CD4-positive, alpha-beta T cell (primary cell): ENCODE data around the gene KCND2. TPM values are rescaled to one million over a fixed set of nuclear protein-coding genes. Genes with fewer than 3 reads are reported as not detected.

Source experiments
- ATAC-seq: fragments of 200-7000 bp; cut with Tn5 transposase; one replicate; pipeline ENCODE4 v1.10.0; 2022; ENCODE audit warnings: mild to moderate bottlenecking; ENCODE audit not compliant: poor library complexity
- CTCF ChIA-PET: fragments of 350-600 bp; sonication (Branson Sonifier 250); formaldehyde crosslinking; loops from one replicate; lab custom pipeline; 2021; ENCODE audit warnings: antibody characterized with exemption, inconsistent platforms; lab: Charles Lee
- POLR2A ChIA-PET: fragments of 350-600 bp; sonication (Branson Sonifier 250); formaldehyde crosslinking; loops from one replicate; lab custom pipeline; 2021; ENCODE audit warnings: antibody characterized with exemption, inconsistent platforms; lab: Charles Lee
- DNase-seq, 14 experiments: peaks; one replicate each; pipeline ENCODE4 v3.0.0-alpha.2; 2013 to 2020; ENCODE audit warnings: mixed read lengths in 2 of 14
- H3K27ac ChIP-seq, 2 donors: one replicate each; pipeline versions ENCODE4 v1.5.1 to v1.7.0; 2013; ENCODE audit warnings: low read length in 2 of 2, low read depth in 1 of 2, mild to moderate bottlenecking in 1 of 2
- H3K27me3 ChIP-seq, 2 experiments: 1 replicate in 1 of 2; 2 replicates in 1 of 2; pipeline versions ENCODE4 v1.6.1 to v1.7.0; 2013; ENCODE audit warnings: low read length in 2 of 2, control low read depth in 1 of 2, mild to moderate bottlenecking in 1 of 2, moderate library complexity in 1 of 2; ENCODE audit not compliant: insufficient read depth in 2 of 2, control insufficient read depth in 1 of 2
- H3K36me3 ChIP-seq: one replicate; pipeline ENCODE4 v1.6.1; 2013; ENCODE audit warnings: low read length, control low read depth; ENCODE audit not compliant: insufficient read depth
- H3K4me1 ChIP-seq: one replicate; pipeline ENCODE4 v1.6.1; 2013; ENCODE audit warnings: low read length, control low read depth; ENCODE audit not compliant: insufficient read depth
- H3K4me3 ChIP-seq: one replicate; pipeline ENCODE4 v1.5.1; 2013; ENCODE audit warnings: mild to moderate bottlenecking, low read length, moderate library complexity
- H3K9me3 ChIP-seq, 2 experiments: 1 replicate in 1 of 2; 2 replicates in 1 of 2; pipeline versions ENCODE4 v1.6.1 to v1.7.0; 2013; ENCODE audit warnings: low read length in 2 of 2, mild to moderate bottlenecking in 2 of 2, control low read depth in 1 of 2, moderate library complexity in 1 of 2; ENCODE audit not compliant: control insufficient read depth in 1 of 2, insufficient read depth in 1 of 2
- H3K27ac Mint-ChIP-seq: one replicate; pipeline ENCODE4 v1.8.0; 2020; ENCODE audit warnings: mixed read lengths
- H3K27me3 Mint-ChIP-seq: one replicate; pipeline ENCODE4 v1.8.0; 2021; ENCODE audit warnings: mixed read lengths
- H3K36me3 Mint-ChIP-seq: one replicate; pipeline ENCODE4 v1.8.0; 2021; ENCODE audit warnings: low read depth, mixed read lengths
- H3K4me1 Mint-ChIP-seq: one replicate; pipeline ENCODE4 v1.8.0; 2021; ENCODE audit warnings: low read depth, mixed read lengths
- H3K4me3 Mint-ChIP-seq: one replicate; pipeline ENCODE4 v1.8.0; 2020; ENCODE audit warnings: mild to moderate bottlenecking, mixed read lengths
- H3K9me3 Mint-ChIP-seq: one replicate; pipeline ENCODE4 v1.8.0; 2020; ENCODE audit warnings: mixed read lengths
- intact Hi-C, 2 experiments: fragments of 100-400 bp; cut with DNase I in 1 of 2; cut with micrococcal nuclease in 1 of 2; formaldehyde crosslinking; loops; one replicate each; pipeline versions ENCODE4 v1.15.1 to v1.9.0; 2023 to 2025; cut with DNase I, micrococcal nuclease
- total RNA-seq, 174 experiments: library from RNA in 2 of 174; stranded (reverse) in 2 of 174; gene quantifications; one replicate each; pipeline ENCODE4 v1.2.3 and lab custom pipeline; 2021 to 2026
- TF ChIP-seq, protein P1 (sequence below): fragments of 200-600 bp; IDR thresholded peaks from one replicate; pipeline ENCODE4 v1.8.0; 2022; ENCODE audit warnings: antibody characterized with exemption, mild to moderate bottlenecking

KCND2 gene
- total RNA-seq, 2 experiments from 2014 or later: not detected

DNA sequence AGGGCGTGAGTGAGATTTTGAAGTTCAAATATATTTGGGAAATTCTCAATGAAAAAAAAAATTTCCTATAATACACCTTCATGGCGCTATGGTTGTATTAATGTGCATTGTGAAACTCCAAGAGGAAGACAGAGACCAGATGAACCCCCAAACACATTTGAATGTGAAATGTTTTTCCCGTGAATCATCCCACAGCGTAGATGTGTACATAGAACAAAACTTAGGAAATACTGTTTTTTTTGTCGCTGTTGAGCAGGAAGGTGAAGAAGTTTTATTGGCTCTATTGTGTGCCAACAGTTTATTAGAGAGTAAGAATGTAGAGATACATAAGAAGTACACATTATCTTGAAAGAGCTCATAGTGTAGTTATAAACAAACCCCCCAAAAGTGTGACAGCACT is 134.0 kb downstream of the KCND2 start:
- intact Hi-C loops: no loop called here
- CTCF ChIA-PET: no interaction called here
- H3K4me3 Mint-ChIP-seq: no peak overlapping the region
- Histone ChIP-seq H3K27ac (no peak overlapping the region), H3K9me3 (no peaks in the 10 kb centered on the region), H3K36me3 (no peaks in the 10 kb centered on the region), H3K27me3 (no peaks in the 10 kb centered on the region), H3K4me3 (no peak overlapping the region), H3K4me1 (no peaks in the 10 kb centered on the region)
- TF ChIP-seq, protein P1, sequence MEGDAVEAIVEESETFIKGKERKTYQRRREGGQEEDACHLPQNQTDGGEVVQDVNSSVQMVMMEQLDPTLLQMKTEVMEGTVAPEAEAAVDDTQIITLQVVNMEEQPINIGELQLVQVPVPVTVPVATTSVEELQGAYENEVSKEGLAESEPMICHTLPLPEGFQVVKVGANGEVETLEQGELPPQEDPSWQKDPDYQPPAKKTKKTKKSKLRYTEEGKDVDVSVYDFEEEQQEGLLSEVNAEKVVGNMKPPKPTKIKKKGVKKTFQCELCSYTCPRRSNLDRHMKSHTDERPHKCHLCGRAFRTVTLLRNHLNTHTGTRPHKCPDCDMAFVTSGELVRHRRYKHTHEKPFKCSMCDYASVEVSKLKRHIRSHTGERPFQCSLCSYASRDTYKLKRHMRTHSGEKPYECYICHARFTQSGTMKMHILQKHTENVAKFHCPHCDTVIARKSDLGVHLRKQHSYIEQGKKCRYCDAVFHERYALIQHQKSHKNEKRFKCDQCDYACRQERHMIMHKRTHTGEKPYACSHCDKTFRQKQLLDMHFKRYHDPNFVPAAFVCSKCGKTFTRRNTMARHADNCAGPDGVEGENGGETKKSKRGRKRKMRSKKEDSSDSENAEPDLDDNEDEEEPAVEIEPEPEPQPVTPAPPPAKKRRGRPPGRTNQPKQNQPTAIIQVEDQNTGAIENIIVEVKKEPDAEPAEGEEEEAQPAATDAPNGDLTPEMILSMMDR: no peak
- no peaks in the 10 kb centered on the region for H3K27me3 Mint-ChIP-seq
- no peaks in the 10 kb centered on the region for H3K36me3 Mint-ChIP-seq
- H3K4me1 Mint-ChIP-seq: no peaks in the 10 kb centered on the region
- no peak overlapping the region for H3K27ac Mint-ChIP-seq
- no peak for DNase-seq
- no peak for ATAC-seq
- H3K9me3 Mint-ChIP-seq: peaks cover 4% of the 10 kb centered on the region
- POLR2A ChIA-PET: no interaction called here

GRCh38 chr7:120412139-120413050 is 139.4 kb downstream of the KCND2 start:
- TF ChIP-seq, protein P1: no peak
- intact Hi-C loops: no loop called here
- Histone ChIP-seq H3K27ac (no peak overlapping the region), H3K27me3 (no peaks in the 10 kb centered on the region), H3K4me1 (no peaks in the 10 kb centered on the region), H3K9me3 (no peaks in the 10 kb centered on the region), H3K4me3 (no peak overlapping the region), H3K36me3 (no peaks in the 10 kb centered on the region)
- no peaks in the 10 kb centered on the region for H3K27me3 Mint-ChIP-seq
- DNase-seq (no peak), ATAC-seq (no peak)
- no peaks in the 10 kb centered on the region for H3K4me1 Mint-ChIP-seq
- no peak overlapping the region for H3K4me3 Mint-ChIP-seq
- H3K9me3 Mint-ChIP-seq: no peaks in the 10 kb centered on the region
- ChIA-PET POLR2A (no interaction called here), CTCF (no interaction called here)
- H3K36me3 Mint-ChIP-seq: no peaks in the 10 kb centered on the region
- no peak overlapping the region for H3K27ac Mint-ChIP-seq

DNA sequence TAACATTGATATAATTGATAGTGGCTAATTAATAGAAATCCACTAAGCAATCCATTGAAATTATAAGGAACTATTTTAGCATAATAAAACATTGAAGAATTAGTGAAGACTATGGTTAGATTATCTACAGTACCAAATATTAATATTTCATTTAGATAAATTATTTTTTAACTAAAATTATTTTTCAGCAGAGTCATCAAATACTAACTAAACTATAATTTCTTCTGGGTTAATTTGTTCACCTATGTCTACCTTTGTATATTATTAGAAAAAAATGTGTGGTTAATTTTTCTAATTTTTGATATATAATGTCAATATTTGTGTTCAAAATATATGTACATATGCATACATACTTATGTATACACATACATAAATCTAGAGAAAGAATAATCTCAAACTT is 140.2 kb downstream of the KCND2 start:
- Mint-ChIP-seq H3K4me3 (no peak overlapping the region), H3K4me1 (no peaks in the 10 kb centered on the region), H3K36me3 (no peaks in the 10 kb centered on the region), H3K27ac (no peak overlapping the region), H3K27me3 (no peaks in the 10 kb centered on the region), H3K9me3 (no peaks in the 10 kb centered on the region)
- TF ChIP-seq, protein P1: no peak
- no peak for ATAC-seq
- no peaks in the 10 kb centered on the region for H3K9me3 ChIP-seq
- no peaks in the 10 kb centered on the region for H3K27me3 ChIP-seq
- no peaks in the 10 kb centered on the region for H3K4me1 ChIP-seq
- no peak overlapping the region for H3K27ac ChIP-seq
- H3K36me3 ChIP-seq: no peaks in the 10 kb centered on the region
- intact Hi-C loops: no loop called here
- ChIA-PET CTCF (no interaction called here), POLR2A (no interaction called here)
- no peak overlapping the region for H3K4me3 ChIP-seq
- no peak for DNase-seq
